ENCODE data around the gene ITGAE.

The ITGAE gene

GRCh38 chr17:3750296-3750695 lies 50.7 kb downstream of the ITGAE start:
- Histone ChIP-seq H3K4me3 (IDR thresholded peaks at IDR 0.05; ENCODE audit: insufficient read depth, low read depth, low read length) (no peak overlapping the region), H3K27me3 (ENCODE audit: insufficient read depth, low read depth) (no peaks in the 10 kb centered on the region), H3K9ac (no peak overlapping the region), H4K20me1 (ENCODE audit: insufficient read depth) (no peaks in the 10 kb centered on the region), H3K79me2 (ENCODE audit: insufficient read depth, low read depth) (no peaks in the 10 kb centered on the region), H2AFZ (ENCODE audit: low read depth) (no peak overlapping the region), H3K4me2 (no peak overlapping the region), H3K36me3 (ENCODE audit: insufficient read depth) (no peaks in the 10 kb centered on the region), H3K4me1 (ENCODE audit: low read depth, poor library complexity, severe bottlenecking) (no peaks in the 10 kb centered on the region), H3K27ac (no peak overlapping the region)
- no peak for TF ChIP-seq CTCF (conservative IDR thresholded peaks at IDR 0.05; ENCODE audit: low read depth, low read length)

- H3K4me3 ChIP-seq (IDR thresholded peaks at IDR 0.05; ENCODE audit: insufficient read depth, low read depth, low read length): no peak overlapping the region
- TF ChIP-seq CTCF (conservative IDR thresholded peaks at IDR 0.05; ENCODE audit: low read depth, low read length): no peak
- no peak overlapping the region for H3K4me2 ChIP-seq
- no peaks in the 10 kb centered on the region for H3K36me3 ChIP-seq (ENCODE audit: insufficient read depth)
- no peaks in the 10 kb centered on the region for H3K27me3 ChIP-seq (ENCODE audit: insufficient read depth, low read depth)
- no peaks in the 10 kb centered on the region for H3K4me1 ChIP-seq (ENCODE audit: low read depth, poor library complexity, severe bottlenecking)
- no peaks in the 10 kb centered on the region for H4K20me1 ChIP-seq (ENCODE audit: insufficient read depth)
- no peaks in the 10 kb centered on the region for H3K79me2 ChIP-seq (ENCODE audit: insufficient read depth, low read depth)
- no peak overlapping the region for H3K27ac ChIP-seq
- no peak overlapping the region for H3K9ac ChIP-seq
- H2AFZ ChIP-seq (ENCODE audit: low read depth): no peak overlapping the region
These were observed 52.4 kb downstream of the ITGAE start for GRCh38 chr17:3748576-3748975.

- H3K4me3 ChIP-seq (IDR thresholded peaks at IDR 0.05; ENCODE audit: insufficient read depth, low read depth, low read length): no peak overlapping the region
- no peaks in the 10 kb centered on the region for H3K79me2 ChIP-seq (ENCODE audit: insufficient read depth, low read depth)
- no peak overlapping the region for H3K4me2 ChIP-seq
- TF ChIP-seq CTCF (conservative IDR thresholded peaks at IDR 0.05; ENCODE audit: low read depth, low read length): no peak
- H3K9ac ChIP-seq: no peak overlapping the region
- H4K20me1 ChIP-seq (ENCODE audit: insufficient read depth): no peaks in the 10 kb centered on the region
- no peak overlapping the region for H2AFZ ChIP-seq (ENCODE audit: low read depth)
- no peak overlapping the region for H3K27ac ChIP-seq
- H3K36me3 ChIP-seq (ENCODE audit: insufficient read depth): no peaks in the 10 kb centered on the region
- H3K27me3 ChIP-seq (ENCODE audit: insufficient read depth, low read depth): no peaks in the 10 kb centered on the region
- H3K4me1 ChIP-seq (ENCODE audit: low read depth, poor library complexity, severe bottlenecking): no peaks in the 10 kb centered on the region
These were observed 53.2 kb downstream of the ITGAE start for GRCh38 chr17:3747805-3748204.

- Histone ChIP-seq H3K27me3 (ENCODE audit: insufficient read depth, low read depth) (no peaks in the 10 kb centered on the region), H3K9ac (no peak overlapping the region), H3K27ac (no peak overlapping the region), H3K4me2 (no peak overlapping the region), H3K4me1 (ENCODE audit: low read depth, poor library complexity, severe bottlenecking) (no peaks in the 10 kb centered on the region), H3K4me3 (IDR thresholded peaks at IDR 0.05; ENCODE audit: insufficient read depth, low read depth, low read length) (no peak overlapping the region), H2AFZ (ENCODE audit: low read depth) (no peak overlapping the region), H3K79me2 (ENCODE audit: insufficient read depth, low read depth) (no peaks in the 10 kb centered on the region), H3K36me3 (ENCODE audit: insufficient read depth) (no peaks in the 10 kb centered on the region), H4K20me1 (ENCODE audit: insufficient read depth) (no peaks in the 10 kb centered on the region)
- TF ChIP-seq CTCF (conservative IDR thresholded peaks at IDR 0.05; ENCODE audit: low read depth, low read length): no peak
These were observed 55.9 kb downstream of the ITGAE start for GRCh38 chr17:3745071-3745470.
